Endothelial cell of umbilical vein (primary cell): ENCODE data around the gene KCNMA1. TPM values are rescaled to one million over a fixed set of nuclear protein-coding genes. Genes with fewer than 3 reads are reported as not detected.

Experiments used
- BruUV-seq: library from RNA; stranded (reverse); fragments of 400-500 nt; replicated peaks from 2 replicates; lab custom pipeline; 2021; lab: Mats Ljungman, UMichigan
- CTCF ChIA-PET: fragments of 300-600, 350-600 bp; sonication (Branson Sonifier 250); formaldehyde crosslinking; loops from one replicate; lab custom pipeline; 2021; ENCODE audit warnings: antibody characterized with exemption, inconsistent platforms; lab: Charles Lee
- POLR2A ChIA-PET: fragments of 300-600, 350-600 bp; sonication (Branson Sonifier 250); formaldehyde crosslinking; loops from one replicate; lab custom pipeline; 2021; ENCODE audit warnings: antibody characterized with exemption, inconsistent platforms; lab: Charles Lee
- DNase-seq: peaks from one replicate; pipeline ENCODE4 v3.0.0-alpha.2; 2011; ENCODE audit warnings: low read depth, low spot score
- FAIRE-seq: peaks from 2 replicates; lab custom pipeline; 2011; peaks lifted over from hg19 to GRCh38; lab: Jason Lieb, UNC
- H2AFZ ChIP-seq: 2 replicates; pipeline ENCODE4 v1.6.0; 2012; ENCODE audit warnings: low read depth, low read length, control low read depth, inconsistent platforms
- H3K27ac ChIP-seq: 2 replicates; pipeline ENCODE4 v1.5.1; 2011; ENCODE audit warnings: low read depth, mild to moderate bottlenecking, control low read depth, low read length, moderate library complexity; ENCODE audit not compliant: insufficient read depth
- H3K27me3 ChIP-seq, 2 experiments: 2 replicates each; pipeline versions ENCODE4 v1.6.0 to v1.6.1; 2011; ENCODE audit warnings: low read length in 2 of 2, mixed read lengths in 1 of 2; ENCODE audit not compliant: control insufficient read depth in 2 of 2, insufficient read depth in 2 of 2
- H3K36me3 ChIP-seq, 2 experiments: 2 replicates in 1 of 2; 3 replicates in 1 of 2; pipeline ENCODE4 v1.5.1; 2011; ENCODE audit warnings: low read length in 2 of 2, mild to moderate bottlenecking in 1 of 2, moderate library complexity in 1 of 2; ENCODE audit not compliant: control insufficient read depth in 2 of 2, insufficient read depth in 2 of 2; ENCODE audit errors: extremely low read depth in 1 of 2
- H3K4me1 ChIP-seq: 3 replicates; pipeline ENCODE4 v1.5.1; 2011; ENCODE audit warnings: mild to moderate bottlenecking, low read length; ENCODE audit not compliant: control insufficient read depth, insufficient read depth; ENCODE audit errors: extremely low read depth
- H3K4me2 ChIP-seq: 2 replicates; pipeline ENCODE4 v1.6.1; 2011; ENCODE audit warnings: low read length, control low read depth, mixed read lengths; ENCODE audit not compliant: insufficient read depth
- H3K4me3 ChIP-seq, 3 experiments: fragments of 200-600 bp in 1 of 3; sonication (generic), shearing (Covaris generic) in 1 of 3; replicated peaks in 1 of 3; 2 replicates each; pipeline ENCODE4 v1.5.1; 2011 to 2016; ENCODE audit warnings: control low read depth in 3 of 3, low read length in 3 of 3, mild to moderate bottlenecking in 2 of 3, inconsistent platforms in 1 of 3, low read depth in 1 of 3, moderate library complexity in 1 of 3; ENCODE audit not compliant: insufficient read depth in 1 of 3
- H3K79me2 ChIP-seq: 2 replicates; pipeline ENCODE4 v1.6.0; 2012; ENCODE audit warnings: low read length, inconsistent platforms; ENCODE audit not compliant: control insufficient read depth, insufficient read depth
- H3K9ac ChIP-seq: replicated peaks from 2 replicates; pipeline ENCODE3; 2011; ENCODE audit warnings: low read length, control low read depth; ENCODE audit not compliant: insufficient read depth; ENCODE audit errors: extremely low read depth
- H3K9me1 ChIP-seq: replicated peaks from 3 replicates; pipeline ENCODE4 v1.6.0; 2011; ENCODE audit warnings: mild to moderate bottlenecking, low read length; ENCODE audit not compliant: control insufficient read depth, insufficient read depth; ENCODE audit errors: extremely low read depth
- H3K9me3 ChIP-seq: replicated peaks from 2 replicates; pipeline ENCODE4 v1.5.1; 2012; ENCODE audit warnings: low read length, inconsistent platforms; ENCODE audit not compliant: control insufficient read depth, insufficient read depth
- H4K20me1 ChIP-seq: replicated peaks from 2 replicates; pipeline ENCODE3; 2011; ENCODE audit warnings: mild to moderate bottlenecking, low read length; ENCODE audit not compliant: control insufficient read depth, insufficient read depth; ENCODE audit errors: extremely low read depth
- EZH2 ChIP-seq: IDR thresholded peaks from 2 replicates; pipeline ENCODE4 v1.6.1; 2012; ENCODE audit warnings: borderline replicate concordance, low read depth, mild to moderate bottlenecking, moderate library complexity, low read length, inconsistent platforms; ENCODE audit not compliant: severe bottlenecking
- FOS ChIP-seq: IDR thresholded peaks from 2 replicates; pipeline ENCODE4 v1.6.1; 2011; ENCODE audit warnings: mild to moderate bottlenecking, low read length, moderate library complexity, borderline replicate concordance; ENCODE audit not compliant: insufficient read depth
- GATA2 ChIP-seq: IDR thresholded peaks from 2 replicates; pipeline ENCODE4 v1.7.0; 2011; ENCODE audit warnings: low read depth, mild to moderate bottlenecking, moderate library complexity, mixed read lengths, low read length; ENCODE audit not compliant: insufficient read length, insufficient read depth
- JUN ChIP-seq: IDR thresholded peaks from 2 replicates; pipeline ENCODE4 v1.6.1; 2011; ENCODE audit warnings: borderline replicate concordance, low read depth; ENCODE audit not compliant: insufficient read length, insufficient read depth
- MAX ChIP-seq: IDR thresholded peaks from 2 replicates; pipeline ENCODE4 v1.6.1; 2011; ENCODE audit not compliant: insufficient read depth, insufficient read length
- MYC ChIP-seq: IDR thresholded peaks from one replicate; pipeline ENCODE4 v1.6.1; 2011; ENCODE audit warnings: mild to moderate bottlenecking, low read depth, low read length
- POLR2A ChIP-seq: IDR thresholded peaks from 2 replicates; pipeline ENCODE4 v1.6.1; 2012; ENCODE audit warnings: low read depth, mild to moderate bottlenecking, control low read depth, low read length
- POLR2AphosphoS5 ChIP-seq: IDR thresholded peaks from 2 replicates; pipeline ENCODE4 v1.6.1; 2012; ENCODE audit warnings: low read depth, mild to moderate bottlenecking, control low read depth, low read length, moderate library complexity; ENCODE audit not compliant: insufficient read depth
- dilution Hi-C: fragments of 300-500 bp; cut with MboI; formaldehyde crosslinking; loops from one replicate; pipeline ENCODE4 v1.15.0; 2019; ENCODE audit warnings: low sequenced_read_pairs; ENCODE audit not compliant: extremely low pct_ligation_motif_present
- intact Hi-C: fragments of 100-400 bp; cut with micrococcal nuclease; formaldehyde crosslinking; loops from one replicate; pipeline ENCODE4 v1.10.0; 2022
- polyA plus RNA-seq, 4 experiments: library from polyadenylated mRNA; depleted of rRNA in 3 of 4; stranded (reverse) in 3 of 4; unstranded in 1 of 4; fragments of >200 nt; gene quantifications; 2 replicates each; pipeline versions ENCODE4 v1.2.1 to v1.2.3, GENCODE V29; 2011 to 2012; ENCODE audit warnings: missing spikeins in 1 of 4
- total RNA-seq: library from RNA; stranded (reverse); gene quantifications from 2 replicates; pipeline ENCODE4 v1.2.3, GENCODE V29; 2021
- TF ChIP-seq, protein P1 (sequence below), 2 donors: IDR thresholded peaks; 1 replicate in 1 of 2; 2 replicates in 1 of 2; pipeline ENCODE4 v1.5.1; 2011; ENCODE audit warnings: low read length in 2 of 2, mild to moderate bottlenecking in 2 of 2, moderate library complexity in 2 of 2, control low read depth in 1 of 2, inconsistent platforms in 1 of 2, low read depth in 1 of 2; ENCODE audit not compliant: insufficient read depth in 1 of 2; ENCODE audit errors: extremely low read depth in 1 of 2

The KCNMA1 gene
- total and polyA plus RNA-seq, 2 donors (not counting 3 experiments of a cell fraction or from before 2014, with no cell fraction given) = 0.10 to 0.82 TPM

- H3K9ac ChIP-seq = no peak overlapping the region
- DNase-seq = no peak
- POLR2A ChIA-PET = no interaction called here
- no peak overlapping the region for H2AFZ ChIP-seq
- TF ChIP-seq, protein P1, sequence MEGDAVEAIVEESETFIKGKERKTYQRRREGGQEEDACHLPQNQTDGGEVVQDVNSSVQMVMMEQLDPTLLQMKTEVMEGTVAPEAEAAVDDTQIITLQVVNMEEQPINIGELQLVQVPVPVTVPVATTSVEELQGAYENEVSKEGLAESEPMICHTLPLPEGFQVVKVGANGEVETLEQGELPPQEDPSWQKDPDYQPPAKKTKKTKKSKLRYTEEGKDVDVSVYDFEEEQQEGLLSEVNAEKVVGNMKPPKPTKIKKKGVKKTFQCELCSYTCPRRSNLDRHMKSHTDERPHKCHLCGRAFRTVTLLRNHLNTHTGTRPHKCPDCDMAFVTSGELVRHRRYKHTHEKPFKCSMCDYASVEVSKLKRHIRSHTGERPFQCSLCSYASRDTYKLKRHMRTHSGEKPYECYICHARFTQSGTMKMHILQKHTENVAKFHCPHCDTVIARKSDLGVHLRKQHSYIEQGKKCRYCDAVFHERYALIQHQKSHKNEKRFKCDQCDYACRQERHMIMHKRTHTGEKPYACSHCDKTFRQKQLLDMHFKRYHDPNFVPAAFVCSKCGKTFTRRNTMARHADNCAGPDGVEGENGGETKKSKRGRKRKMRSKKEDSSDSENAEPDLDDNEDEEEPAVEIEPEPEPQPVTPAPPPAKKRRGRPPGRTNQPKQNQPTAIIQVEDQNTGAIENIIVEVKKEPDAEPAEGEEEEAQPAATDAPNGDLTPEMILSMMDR (IDR thresholded peaks at IDR 0.05; ENCODE audit: extremely low read depth in 1 of 2, insufficient read depth in 1 of 2, low read depth in 1 of 2, low read length in 2 of 2) = no peak
- TF ChIP-seq EZH2 (no peak), GATA2 (no peak), POLR2A (no peak), JUN (no peak), MYC (no peak), POLR2AphosphoS5 (no peak), FOS (no peak), MAX (no peak)
- dilution Hi-C loops (no loop called here), intact Hi-C loops (no loop called here)
- no peaks in the 10 kb centered on the region for H3K36me3 ChIP-seq
- H4K20me1 ChIP-seq = no peaks in the 10 kb centered on the region
- no peak overlapping the region for H3K27ac ChIP-seq
- CTCF ChIA-PET = interaction anchor here (1.2 kb wide), 2 partner anchors 10 to 196 kb away, joined by 3 read pairs; no protein-coding TSS in a partner anchor
- no peaks in the 10 kb centered on the region for H3K9me3 ChIP-seq
- H3K79me2 ChIP-seq = no peaks in the 10 kb centered on the region
- H3K9me1 ChIP-seq = no peaks in the 10 kb centered on the region
- FAIRE-seq = no peak
- no TSS peak for BruUV-seq
- H3K4me3 ChIP-seq = no peak overlapping the region
- H3K4me1 ChIP-seq = no peaks in the 10 kb centered on the region
- no peaks in the 10 kb centered on the region for H3K27me3 ChIP-seq
- no peak overlapping the region for H3K4me2 ChIP-seq
Observed at GRCh38 chr10:77446700-77447099, 190.9 kb downstream of the KCNMA1 start.
